HUES6 (cell line): ENCODE data around the gene SORCS1.

Experiments used
- H3K27ac ChIP-seq: 2 replicates; pipeline ENCODE4 v1.7.0; 2013; ENCODE audit warnings: low read depth, mild to moderate bottlenecking, low read length, inconsistent platforms
- H3K27me3 ChIP-seq: 2 replicates; pipeline ENCODE4 v1.6.1; 2013; ENCODE audit warnings: low read length; ENCODE audit not compliant: control insufficient read depth, insufficient read depth
- H3K36me3 ChIP-seq: 2 replicates; pipeline ENCODE4 v1.6.1; 2013; ENCODE audit warnings: low read length; ENCODE audit not compliant: control insufficient read depth, insufficient read depth
- H3K4me1 ChIP-seq: 2 replicates; pipeline ENCODE4 v1.6.1; 2013; ENCODE audit warnings: low read length; ENCODE audit not compliant: control insufficient read depth, insufficient read depth
- H3K4me3 ChIP-seq: 2 replicates; pipeline ENCODE4 v1.5.1; 2013; ENCODE audit warnings: low read depth, low read length
- H3K9ac ChIP-seq: one replicate; pipeline ENCODE4 v1.6.1; 2013; ENCODE audit warnings: mild to moderate bottlenecking, low read length
- H3K9me3 ChIP-seq: 2 replicates; pipeline ENCODE4 v1.6.1; 2013; ENCODE audit warnings: low read depth, low read length; ENCODE audit not compliant: control insufficient read depth, insufficient read depth

SORCS1 gene

GRCh38 chr10:106877574-106877973 lies 286.9 kb downstream of the SORCS1 start:
- Histone ChIP-seq H3K4me3 (no peak overlapping the region), H3K9ac (no peak overlapping the region), H3K27ac (no peak overlapping the region), H3K27me3 (no peaks in the 10 kb centered on the region), H3K36me3 (no peaks in the 10 kb centered on the region), H3K4me1 (no peaks in the 10 kb centered on the region), H3K9me3 (peaks cover 2% of the 10 kb centered on the region; the same call in 1 of the 2 replicates)

DNA sequence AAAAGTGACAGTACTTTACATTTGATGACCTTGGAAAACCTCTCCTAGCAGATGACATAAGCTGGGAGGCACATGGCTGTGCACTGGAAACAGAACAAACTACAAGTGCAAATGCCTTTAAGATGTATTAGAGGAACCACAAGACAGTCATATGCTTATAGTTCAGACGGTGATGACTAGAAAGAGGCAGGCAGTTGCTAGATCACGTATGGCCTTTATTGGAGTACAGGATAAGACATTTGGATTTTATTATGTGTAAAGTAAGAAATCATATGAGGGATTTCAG lies 290.0 kb downstream of the SORCS1 start:
- Histone ChIP-seq H3K9ac (no peak overlapping the region), H3K9me3 (peaks cover 2% of the 10 kb centered on the region; the same call in 1 of the 2 replicates), H3K4me1 (no peaks in the 10 kb centered on the region), H3K27me3 (no peaks in the 10 kb centered on the region), H3K36me3 (no peaks in the 10 kb centered on the region), H3K4me3 (no peak overlapping the region), H3K27ac (no peak overlapping the region)

DNA sequence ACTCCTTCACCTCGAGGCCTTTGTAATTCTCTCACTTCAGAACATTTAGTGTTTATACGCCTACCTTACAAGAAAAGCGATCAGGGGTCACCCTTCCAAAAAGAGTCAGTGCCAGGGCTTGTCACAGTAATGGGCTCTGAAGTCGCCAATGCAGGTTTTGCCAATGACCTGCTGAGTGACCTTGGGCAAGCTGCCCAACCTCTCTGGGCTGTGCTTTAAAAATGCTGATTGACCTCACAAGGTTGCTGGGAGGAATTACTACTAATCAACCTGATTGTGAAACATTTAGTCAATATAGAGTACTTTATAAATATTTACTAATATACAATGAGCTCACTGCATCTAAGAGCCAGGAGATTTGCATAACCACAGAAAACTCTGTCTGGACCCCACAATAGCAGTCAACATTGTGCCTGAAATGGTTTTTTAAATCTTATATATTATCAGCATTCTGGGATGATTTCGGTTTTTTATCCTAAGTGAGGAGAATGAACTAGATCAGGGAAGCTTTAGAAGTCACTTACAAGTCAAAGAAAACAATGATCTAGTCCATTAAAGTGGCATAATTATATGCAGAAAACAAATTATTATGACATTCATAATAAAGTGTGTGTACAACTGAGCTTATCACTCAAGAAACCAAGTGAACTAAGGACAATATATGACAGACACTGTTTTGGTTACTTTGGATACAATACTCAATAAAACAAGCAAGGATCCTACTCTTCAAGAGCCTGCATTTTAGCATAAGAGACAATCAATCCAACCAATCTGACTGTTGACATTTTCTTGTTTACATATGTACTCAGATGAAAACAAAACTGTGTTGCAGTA lies 290.5 kb downstream of the SORCS1 start:
- H3K27ac ChIP-seq, result no peak overlapping the region
- peaks cover 2% of the 10 kb centered on the region; the same call in 1 of the 2 replicates for H3K9me3 ChIP-seq
- H3K9ac ChIP-seq, result no peak overlapping the region
- H3K4me3 ChIP-seq, result no peak overlapping the region
- no peaks in the 10 kb centered on the region for H3K36me3 ChIP-seq
- H3K4me1 ChIP-seq, result no peaks in the 10 kb centered on the region
- H3K27me3 ChIP-seq, result no peaks in the 10 kb centered on the region

- Histone ChIP-seq H3K27ac (no peak overlapping the region), H3K36me3 (no peaks in the 10 kb centered on the region), H3K4me1 (no peaks in the 10 kb centered on the region), H3K27me3 (no peaks in the 10 kb centered on the region), H3K4me3 (no peak overlapping the region), H3K9ac (no peak overlapping the region), H3K9me3 (peaks cover 2% of the 10 kb centered on the region; the same call in 1 of the 2 replicates)
These were observed 292.3 kb downstream of the SORCS1 start for GRCh38 chr10:106872176-106872575.

- no peaks in the 10 kb centered on the region for H3K36me3 ChIP-seq
- no peaks in the 10 kb centered on the region for H3K27me3 ChIP-seq
These were observed 298.2 kb downstream of the SORCS1 start for GRCh38 chr10:106866244-106866845.

DNA sequence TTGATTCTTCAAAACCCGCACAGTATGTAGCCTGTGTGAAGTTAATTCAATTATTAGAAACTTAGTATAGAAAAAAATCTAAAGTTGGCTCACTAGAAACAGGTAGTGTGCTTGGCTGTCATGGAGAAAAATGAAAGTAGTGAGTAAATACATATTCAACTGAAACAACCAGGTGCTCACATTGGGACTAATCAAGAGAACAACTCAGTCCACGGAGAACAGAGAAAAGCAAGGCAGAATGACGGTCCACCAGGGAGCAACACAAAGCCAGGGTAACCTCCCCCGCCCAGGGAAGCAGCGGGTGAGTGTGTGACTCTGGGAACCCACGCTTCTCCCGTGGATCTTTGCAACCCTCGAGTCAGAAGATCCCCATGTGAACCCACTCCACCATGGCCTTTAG lies 300.5 kb downstream of the SORCS1 start:
- H3K4me1 ChIP-seq, result no peaks in the 10 kb centered on the region
- no peaks in the 10 kb centered on the region for H3K9me3 ChIP-seq
- H3K4me3 ChIP-seq, result no peak overlapping the region
- no peak overlapping the region for H3K27ac ChIP-seq
- H3K9ac ChIP-seq, result no peak overlapping the region
- H3K27me3 ChIP-seq, result no peaks in the 10 kb centered on the region
- no peaks in the 10 kb centered on the region for H3K36me3 ChIP-seq

More at GRCh38 chr10:106866244-106866845, 298.2 kb downstream of the SORCS1 start:
- Histone ChIP-seq H3K27ac (no peak overlapping the region), H3K4me3 (no peak overlapping the region), H3K9ac (no peak overlapping the region), H3K4me1 (no peaks in the 10 kb centered on the region), H3K9me3 (no peaks in the 10 kb centered on the region)

DNA sequence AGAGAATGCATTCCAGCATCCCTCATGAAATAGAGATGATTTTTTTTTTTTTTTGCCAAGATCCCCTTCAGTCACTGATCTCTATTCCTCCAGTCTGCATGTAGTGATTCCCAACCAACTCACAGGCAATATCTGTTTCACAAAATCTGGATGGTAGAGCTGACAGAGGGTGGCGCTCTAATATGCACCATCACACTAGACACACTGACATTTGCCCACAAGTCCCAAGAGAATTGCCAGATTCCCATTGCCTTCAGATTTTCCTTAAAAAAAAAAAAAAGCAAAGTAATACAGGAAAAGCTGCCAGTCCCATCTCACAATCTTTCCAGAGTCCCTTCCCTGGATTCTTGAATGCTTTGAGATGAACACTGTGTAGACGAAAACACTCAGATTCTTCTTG lies 301.0 kb downstream of the SORCS1 start:
- Histone ChIP-seq H3K27ac (no peak overlapping the region), H3K36me3 (no peaks in the 10 kb centered on the region), H3K4me1 (peaks cover 4% of the 10 kb centered on the region; the same call in 1 of the 2 replicates), H3K9me3 (no peaks in the 10 kb centered on the region), H3K9ac (no peak overlapping the region), H3K27me3 (no peaks in the 10 kb centered on the region), H3K4me3 (no peak overlapping the region)

GRCh38 chr10:106859892-106860652 lies 304.4 kb downstream of the SORCS1 start:
- Histone ChIP-seq H3K36me3 (no peaks in the 10 kb centered on the region), H3K9me3 (no peaks in the 10 kb centered on the region), H3K27ac (no peak overlapping the region), H3K9ac (no peak overlapping the region), H3K27me3 (no peaks in the 10 kb centered on the region), H3K4me1 (peaks cover 4% of the 10 kb centered on the region; the same call in 1 of the 2 replicates), H3K4me3 (no peak overlapping the region)

GRCh38 chr10:106857728-106858127 lies 306.8 kb downstream of the SORCS1 start:
- H3K4me1 ChIP-seq, result peaks cover 4% of the 10 kb centered on the region; the same call in 1 of the 2 replicates
- H3K9ac ChIP-seq, result no peak overlapping the region
- H3K27me3 ChIP-seq, result no peaks in the 10 kb centered on the region
- H3K36me3 ChIP-seq, result no peaks in the 10 kb centered on the region
- no peak overlapping the region for H3K27ac ChIP-seq
- peaks cover under 1% of the 10 kb centered on the region; the same call in 1 of the 2 replicates for H3K9me3 ChIP-seq
- H3K4me3 ChIP-seq, result no peak overlapping the region

- no peak overlapping the region for H3K27ac ChIP-seq
- no peaks in the 10 kb centered on the region for H3K36me3 ChIP-seq
- no peak overlapping the region for H3K4me3 ChIP-seq
These were observed 307.3 kb downstream of the SORCS1 start for GRCh38 chr10:106857213-106857612.

More at GRCh38 chr10:106857213-106857612, 307.3 kb downstream of the SORCS1 start:
- H3K4me1 ChIP-seq, result peaks cover 4% of the 10 kb centered on the region; the same call in 1 of the 2 replicates
- peaks cover 2% of the 10 kb centered on the region; the same call in 1 of the 2 replicates for H3K9me3 ChIP-seq
- H3K9ac ChIP-seq, result no peak overlapping the region
- H3K27me3 ChIP-seq, result no peaks in the 10 kb centered on the region
